NCI-H510A (cell line): Measurements from ENCODE around the gene PARP14.

Experiments used
- DNase-seq: peaks from one replicate; lab custom pipeline; 2025; lab: John Stamatoyannopoulos, UW

Gene PARP14

DNA sequence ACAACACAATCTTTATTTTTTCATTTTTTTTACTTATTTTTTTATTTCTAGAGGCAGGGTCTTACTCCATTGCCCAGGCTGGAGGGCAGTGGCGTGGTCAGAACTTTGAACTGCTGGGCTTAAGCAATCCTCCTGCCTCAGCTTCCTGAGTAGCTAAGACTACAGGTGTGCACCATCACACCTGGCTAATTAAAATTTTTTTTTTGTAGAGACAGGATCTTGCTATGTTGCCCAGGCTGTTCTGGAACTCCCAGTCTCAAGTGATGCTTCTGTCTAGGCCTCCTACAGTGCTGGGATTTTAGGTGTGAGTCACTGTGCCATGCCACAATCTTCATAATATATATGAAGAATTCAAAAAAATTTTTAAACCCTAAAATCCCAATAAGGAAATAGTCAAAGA is 92.2 kb downstream of the PARP14 start:
- no peak for DNase-seq

DNA sequence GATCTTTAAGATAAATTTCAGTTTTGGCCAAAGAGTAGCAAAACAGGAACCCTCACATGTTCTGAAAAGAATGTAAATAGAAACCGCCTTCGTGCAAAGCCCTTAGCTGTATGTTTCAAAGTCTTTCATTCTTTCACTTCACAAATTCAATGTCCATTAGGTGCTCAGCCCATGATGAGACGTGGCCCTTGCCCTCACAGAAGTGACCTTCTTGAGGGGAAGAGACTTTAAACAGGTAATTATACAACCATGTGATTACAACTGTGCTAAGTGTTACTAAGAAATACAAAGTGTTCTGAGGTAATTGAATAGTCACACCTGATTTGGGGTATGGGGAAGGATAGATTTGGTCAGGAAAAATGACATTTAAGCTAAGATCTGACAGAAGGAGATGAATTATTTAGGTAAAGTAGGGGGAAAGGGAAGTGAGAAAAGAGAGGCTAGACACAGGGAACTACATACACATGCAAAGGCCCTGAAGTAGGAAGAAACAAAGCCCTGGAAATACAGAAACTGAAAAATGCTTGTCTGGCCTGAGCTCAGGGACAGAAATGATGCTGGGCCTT is 93.4 kb downstream of the PARP14 start:
- no peak for DNase-seq

GRCh38 chr3:122774564-122774963 is 93.9 kb downstream of the PARP14 start:
- no peak for DNase-seq

- DNase-seq = no peak
Measured at GRCh38 chr3:122776675-122777468, 96.2 kb downstream of the PARP14 start.

- no peak for DNase-seq
Measured at GRCh38 chr3:122777563-122777962, 96.9 kb downstream of the PARP14 start.
